HK-2 (cell line): Measurements from ENCODE around the gene CATSPER4.
"Not testable (repeated sequence)": the region's sequence is repeated elsewhere in the genome, so short reads cannot be mapped to it uniquely, and the experiment has no call there.

Experiments used
- DNase-seq: peaks from one replicate; pipeline ENCODE4 v3.0.0-alpha.2; 2018; ENCODE audit not compliant: unreplicated experiment

The CATSPER4 gene

DNA sequence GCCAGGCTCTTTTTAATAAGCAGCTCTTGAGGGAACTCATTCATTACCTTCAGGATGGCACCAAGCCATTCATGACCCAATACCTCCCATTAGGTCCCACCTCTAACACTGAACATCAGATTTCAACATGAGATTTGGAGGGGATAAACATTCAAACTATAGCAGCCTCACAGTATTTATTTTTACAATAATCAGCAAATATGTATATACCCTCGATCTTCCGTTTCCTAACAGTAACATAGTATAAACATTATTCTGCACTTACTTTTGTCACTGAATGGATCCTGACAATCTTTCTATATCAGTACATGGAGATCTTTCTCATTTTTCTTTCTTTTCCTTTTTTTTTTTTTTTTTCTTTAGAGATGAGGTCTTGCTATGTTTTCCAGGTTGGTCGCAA, 5.4 kb downstream of the CATSPER4 start:
- DNase-seq = no peak

DNA sequence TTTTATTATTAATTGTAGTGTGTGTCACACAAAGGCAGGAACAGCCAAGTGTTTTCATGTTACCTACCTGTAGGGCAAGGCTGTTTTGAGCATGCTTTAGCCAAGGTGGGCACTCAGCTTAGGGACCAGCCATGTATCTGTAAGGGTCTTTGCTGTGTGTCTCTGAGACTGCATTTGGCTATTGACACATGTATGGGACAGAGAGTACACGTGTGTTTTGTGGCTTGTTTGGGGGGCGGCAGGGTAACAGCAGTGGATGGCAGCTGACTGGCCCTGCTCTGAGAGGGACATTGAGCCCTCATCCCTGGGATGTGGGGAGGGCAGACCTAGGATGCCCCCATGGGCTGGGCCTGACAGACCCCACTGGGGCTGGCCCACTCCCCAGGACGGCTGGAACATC, 6.9 kb downstream of the CATSPER4 start:
- DNase-seq = no peak

GRCh38 chr1:26197813-26198212, 7.4 kb downstream of the CATSPER4 start:
- DNase-seq = no peak

- no peak for DNase-seq
Measured at GRCh38 chr1:26200413-26200812, 10.0 kb downstream of the CATSPER4 start.

DNA sequence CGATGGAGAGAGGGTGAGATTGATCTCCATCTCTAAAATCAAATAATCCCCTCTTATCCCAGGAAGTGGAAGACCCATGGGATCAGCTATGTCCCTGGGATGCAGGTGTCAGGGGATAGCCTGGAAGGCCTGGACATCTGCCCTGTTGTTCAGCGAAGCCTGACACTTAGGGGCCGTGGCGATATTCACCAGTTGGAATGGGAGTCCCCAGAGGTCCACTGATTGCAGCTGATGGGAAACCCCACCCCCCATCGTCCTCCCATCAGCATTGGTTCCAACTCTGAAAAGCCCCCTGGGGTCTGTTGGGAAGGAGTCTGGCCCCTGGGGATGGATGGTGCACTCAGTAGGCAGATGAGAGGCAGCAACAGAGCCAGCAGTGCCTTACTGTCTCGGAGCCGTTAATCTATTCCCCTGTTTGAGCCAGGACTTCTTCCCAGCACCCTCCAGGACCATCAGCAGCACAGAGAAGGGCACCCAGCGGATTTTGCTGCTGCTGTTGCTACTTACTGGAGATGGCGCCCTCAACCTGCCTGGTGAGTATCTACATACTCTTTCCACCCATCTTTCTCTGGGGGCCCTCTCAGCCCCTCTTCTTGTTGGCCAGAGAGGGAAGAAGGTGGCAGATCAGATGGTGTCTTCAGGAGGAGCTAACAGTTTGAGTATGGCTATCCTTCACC, 13.4 kb downstream of the CATSPER4 start:
- no peak for DNase-seq

DNA sequence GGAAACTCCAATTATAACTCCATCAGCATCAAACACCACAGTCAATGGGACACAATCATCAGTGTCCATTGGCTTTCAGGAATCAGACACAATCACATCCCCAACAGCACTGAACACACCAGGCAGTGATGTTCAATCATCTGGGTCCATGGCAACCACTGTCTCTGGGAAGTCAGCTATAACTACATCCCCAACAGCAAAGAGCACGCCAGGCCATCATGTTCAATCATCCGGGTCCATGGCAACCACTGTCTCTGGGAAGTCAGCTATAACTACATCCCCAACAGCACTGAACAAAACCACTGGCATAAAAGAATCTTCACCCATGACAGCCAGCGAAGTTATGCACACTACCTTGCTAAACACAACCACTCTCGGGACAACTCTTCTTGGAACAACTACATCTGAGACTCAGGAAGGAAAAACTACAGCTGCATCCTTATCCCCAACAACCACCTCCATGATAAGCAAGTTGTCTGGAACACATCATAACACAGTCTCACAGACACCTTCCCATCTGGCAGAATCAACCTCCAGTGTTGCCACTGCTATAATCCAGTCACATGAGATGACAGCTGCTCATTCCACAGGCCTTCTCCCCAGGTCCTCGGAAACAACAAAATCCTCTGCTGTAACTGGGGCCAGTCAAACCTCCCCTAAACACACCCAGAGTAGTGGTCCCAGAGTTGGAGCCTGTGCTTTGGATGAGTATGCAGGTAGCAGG, 19.9 kb downstream of the CATSPER4 start:
- no peak for DNase-seq

GRCh38 chr1:26212726-26213125, 22.3 kb downstream of the CATSPER4 start:
- DNase-seq = no peak

GRCh38 chr1:26213335-26213905, 23.0 kb downstream of the CATSPER4 start:
- DNase-seq = no peak

GRCh38 chr1:26215246-26215645, 24.8 kb downstream of the CATSPER4 start:
- no peak for DNase-seq

DNA sequence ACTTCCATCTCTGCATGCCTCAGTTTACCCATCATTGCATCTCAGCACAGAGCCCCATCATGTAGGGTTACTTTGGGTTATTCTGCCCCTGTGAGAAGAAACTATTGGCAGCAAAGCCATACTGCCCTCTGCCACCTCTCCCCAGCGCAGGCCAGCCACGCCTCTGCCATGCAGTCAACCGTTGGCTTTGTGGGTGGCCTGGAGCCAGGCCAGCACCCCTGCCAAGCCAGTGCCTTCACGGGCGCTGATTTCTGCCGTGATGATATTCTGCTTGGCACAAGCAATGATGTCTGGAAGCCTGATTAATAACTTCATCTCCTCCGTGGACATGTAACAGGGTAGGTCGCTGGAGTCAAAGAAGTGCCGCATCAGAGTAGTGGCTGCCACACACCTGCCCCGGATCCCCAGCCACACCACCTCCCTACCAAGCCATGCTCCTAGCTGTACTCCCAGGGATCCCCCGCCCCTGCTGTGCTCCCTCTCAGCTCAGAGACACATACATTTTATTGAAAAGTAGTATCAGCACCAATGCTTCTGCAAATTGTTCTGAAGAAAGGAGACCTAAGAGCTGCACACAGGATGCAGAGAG, 28.6 kb downstream of the CATSPER4 start:
- peak; percentile 37 for DNase-seq

- DNase-seq = no peak
Measured at GRCh38 chr1:26220199-26220912, 30.0 kb downstream of the CATSPER4 start.

- no peak for DNase-seq
Measured at GRCh38 chr1:26221094-26221493, 30.7 kb downstream of the CATSPER4 start.

GRCh38 chr1:26224606-26225005, 34.2 kb downstream of the CATSPER4 start:
- no peak for DNase-seq

- no peak for DNase-seq
Measured at GRCh38 chr1:26225033-26225831, 34.8 kb downstream of the CATSPER4 start.

DNA sequence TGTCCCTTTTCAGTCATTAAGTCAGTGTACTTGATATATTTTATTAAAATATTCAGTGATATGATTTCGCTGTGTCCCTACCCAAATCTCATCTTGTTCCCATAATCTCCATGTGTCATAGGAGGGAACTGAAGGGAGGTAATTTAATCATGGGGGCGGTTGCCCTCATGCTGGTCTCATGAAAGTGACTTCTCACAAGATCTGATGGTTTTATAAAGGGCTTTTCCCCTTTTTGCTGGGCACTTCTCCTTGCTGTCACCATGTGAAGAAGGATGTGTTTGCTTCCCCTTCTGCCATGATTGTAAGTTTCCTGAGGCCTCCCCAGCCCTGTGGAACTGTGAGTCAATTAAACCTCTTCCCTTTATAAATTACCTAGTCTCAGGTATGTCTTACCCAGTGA, 40.3 kb downstream of the CATSPER4 start:
- DNase-seq = not testable (repeated sequence)

DNA sequence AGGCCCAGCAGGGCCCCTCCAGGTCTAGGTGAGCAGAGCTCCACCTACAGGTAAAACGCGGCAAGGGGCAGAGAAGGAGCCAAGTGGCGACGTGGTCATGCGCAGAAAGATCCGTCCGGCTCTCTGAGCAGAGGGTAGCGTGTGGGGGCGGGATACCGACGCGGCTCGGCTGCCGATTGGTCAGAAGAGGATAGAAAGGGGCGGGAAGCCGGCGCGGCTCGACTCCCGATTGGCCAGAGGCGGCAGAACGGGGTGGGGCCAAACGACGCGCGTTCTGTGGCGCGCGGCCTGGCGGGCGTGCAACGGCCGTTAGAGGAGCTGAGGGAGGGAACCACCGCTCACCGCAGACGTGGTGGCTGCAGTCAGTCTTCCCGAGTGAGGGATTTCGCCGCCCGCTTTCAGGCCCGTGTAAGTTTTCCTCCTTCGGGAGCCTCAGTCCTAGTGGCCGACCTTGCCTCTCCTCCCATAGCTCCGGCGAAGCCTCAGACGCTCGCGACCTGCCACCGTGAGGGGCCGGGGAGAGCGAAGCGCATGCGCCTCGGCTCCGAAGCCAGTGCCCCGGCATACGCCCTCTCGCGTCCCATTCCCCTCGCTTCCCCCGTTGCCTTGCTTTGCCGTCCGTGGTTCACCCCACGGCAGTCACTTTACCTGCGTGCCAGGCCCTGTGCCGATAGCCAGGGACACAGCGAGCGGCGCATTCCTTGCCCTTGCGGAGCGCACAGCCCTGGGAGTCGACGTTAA, 43.7 kb downstream of the CATSPER4 start, which contains the start of gene CEP85:
Gene CEP85 (plus strand): TSS at position 298 of the 741 bp plus-strand sequence. CDS start 5,584 bp downstream, outside the sequence.
- DNase-seq = peak; percentile 99

- DNase-seq = peak; percentile 6
Measured at GRCh38 chr1:26234644-26235370, 44.4 kb downstream of the CATSPER4 start.

GRCh38 chr1:26237230-26237966, 47.0 kb downstream of the CATSPER4 start:
- DNase-seq = no peak

GRCh38 chr1:26239936-26240335, 49.5 kb downstream of the CATSPER4 start:
- DNase-seq = no peak
